Liver (tissue), 3 donors: ENCODE data around the gene EOLA1.

Experiments used
- FOXA1 ChIP-seq: IDR thresholded peaks from 2 replicates; pipeline ENCODE4 v1.6.1; 2016; ENCODE audit warnings: antibody characterized with exemption
- GABPA ChIP-seq, 2 donors: IDR thresholded peaks in 1 of 2; conservative IDR thresholded peaks in 1 of 2; 2 replicates each; pipeline ENCODE4 v1.6.1; 2016; ENCODE audit warnings: antibody characterized with exemption in 2 of 2, mild to moderate bottlenecking in 1 of 2, moderate library complexity in 1 of 2
- HNF4A ChIP-seq, 2 donors: conservative IDR thresholded peaks; 2 replicates each; pipeline ENCODE4 v1.6.1; 2016; ENCODE audit warnings: antibody characterized with exemption in 2 of 2, mild to moderate bottlenecking in 2 of 2
- JUND ChIP-seq, 2 donors: IDR thresholded peaks; 2 replicates each; pipeline ENCODE4 v1.6.1; 2016; ENCODE audit warnings: antibody characterized with exemption in 2 of 2
- RAD21 ChIP-seq, 2 donors: IDR thresholded peaks; 2 replicates each; pipeline ENCODE4 v1.6.1; 2016; ENCODE audit warnings: antibody characterized with exemption in 2 of 2, mild to moderate bottlenecking in 2 of 2
- SP1 ChIP-seq: IDR thresholded peaks from 2 replicates; pipeline ENCODE4 v1.6.1; 2018; ENCODE audit warnings: antibody characterized with exemption, mild to moderate bottlenecking
- TAF1 ChIP-seq: conservative IDR thresholded peaks from 2 replicates; pipeline ENCODE4 v1.6.1; 2016; ENCODE audit warnings: antibody characterized with exemption, mild to moderate bottlenecking
- YY1 ChIP-seq: IDR thresholded peaks from 2 replicates; pipeline ENCODE4 v1.6.1; 2016; ENCODE audit warnings: antibody characterized with exemption, mild to moderate bottlenecking
- TF ChIP-seq, protein P1 (sequence below): fragments of 150-350 bp; IDR thresholded peaks from 2 replicates; pipeline ENCODE4 v1.5.1; 2017; ENCODE audit warnings: improper control_type of control experiment, low read depth, low read length; ENCODE audit not compliant: missing input control
- TF ChIP-seq, protein P2 (sequence below): IDR thresholded peaks from 2 replicates; pipeline ENCODE4 v1.6.1; 2016; ENCODE audit warnings: antibody characterized with exemption
- TF ChIP-seq, protein P3 (sequence below): IDR thresholded peaks from 2 replicates; pipeline ENCODE4 v1.6.1; 2016; ENCODE audit warnings: antibody characterized with exemption
- TF ChIP-seq, protein P4 (sequence below): IDR thresholded peaks from 2 replicates; pipeline ENCODE4 v1.6.1; 2016; ENCODE audit warnings: antibody characterized with exemption
- TF ChIP-seq, protein P5 (sequence below): IDR thresholded peaks from 2 replicates; pipeline ENCODE4 v1.6.1; 2016; ENCODE audit warnings: antibody characterized with exemption, mild to moderate bottlenecking
- donor health status: healthy.
- donor health status: healthy.

DNA sequence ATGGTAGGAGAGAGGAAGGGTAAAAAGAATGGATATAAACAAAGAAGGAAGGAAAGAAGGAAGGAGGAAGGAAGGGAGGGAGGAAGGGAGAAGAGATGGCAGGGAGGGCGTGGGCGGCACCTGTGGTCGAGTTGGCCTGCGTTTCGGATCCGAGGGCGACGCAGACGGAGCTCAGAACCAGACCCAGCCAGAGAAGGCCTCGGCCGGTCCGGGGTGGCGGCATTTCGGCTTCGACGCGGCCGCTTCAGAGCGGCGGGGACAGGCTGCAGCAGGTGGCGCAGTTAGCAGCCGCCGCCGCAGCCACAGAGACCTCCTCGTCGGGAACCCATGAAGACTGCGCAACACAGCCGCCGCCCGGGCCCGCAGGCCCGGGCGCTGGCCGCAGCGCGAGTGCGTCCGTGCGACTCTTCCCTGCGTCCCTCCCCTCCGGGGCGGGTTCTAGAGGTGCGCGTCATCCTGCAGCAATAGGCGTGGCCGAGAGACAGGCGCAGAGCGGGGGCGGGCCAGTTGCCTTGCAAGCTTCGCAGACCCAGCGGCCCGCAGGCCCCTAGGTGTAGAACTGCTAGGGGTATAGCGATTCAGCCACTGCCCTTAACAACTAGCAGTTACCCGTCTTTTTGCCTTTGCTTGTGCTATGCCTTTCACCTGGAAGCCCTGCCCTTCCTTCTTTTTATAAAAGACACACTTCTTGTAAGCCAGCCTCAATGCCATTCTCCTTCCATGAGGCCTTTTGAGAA is 35.7 kb upstream of the EOLA1 start, which contains the start of gene IDS:
- TF ChIP-seq, protein P1, sequence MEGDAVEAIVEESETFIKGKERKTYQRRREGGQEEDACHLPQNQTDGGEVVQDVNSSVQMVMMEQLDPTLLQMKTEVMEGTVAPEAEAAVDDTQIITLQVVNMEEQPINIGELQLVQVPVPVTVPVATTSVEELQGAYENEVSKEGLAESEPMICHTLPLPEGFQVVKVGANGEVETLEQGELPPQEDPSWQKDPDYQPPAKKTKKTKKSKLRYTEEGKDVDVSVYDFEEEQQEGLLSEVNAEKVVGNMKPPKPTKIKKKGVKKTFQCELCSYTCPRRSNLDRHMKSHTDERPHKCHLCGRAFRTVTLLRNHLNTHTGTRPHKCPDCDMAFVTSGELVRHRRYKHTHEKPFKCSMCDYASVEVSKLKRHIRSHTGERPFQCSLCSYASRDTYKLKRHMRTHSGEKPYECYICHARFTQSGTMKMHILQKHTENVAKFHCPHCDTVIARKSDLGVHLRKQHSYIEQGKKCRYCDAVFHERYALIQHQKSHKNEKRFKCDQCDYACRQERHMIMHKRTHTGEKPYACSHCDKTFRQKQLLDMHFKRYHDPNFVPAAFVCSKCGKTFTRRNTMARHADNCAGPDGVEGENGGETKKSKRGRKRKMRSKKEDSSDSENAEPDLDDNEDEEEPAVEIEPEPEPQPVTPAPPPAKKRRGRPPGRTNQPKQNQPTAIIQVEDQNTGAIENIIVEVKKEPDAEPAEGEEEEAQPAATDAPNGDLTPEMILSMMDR = no peak
- peak in 1 of 2 donors; percentile 4 for TF ChIP-seq RAD21 (IDR thresholded peaks at IDR 0.05)
- TF ChIP-seq, protein P2, sequence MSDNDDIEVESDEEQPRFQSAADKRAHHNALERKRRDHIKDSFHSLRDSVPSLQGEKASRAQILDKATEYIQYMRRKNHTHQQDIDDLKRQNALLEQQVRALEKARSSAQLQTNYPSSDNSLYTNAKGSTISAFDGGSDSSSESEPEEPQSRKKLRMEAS = no peak
- no peak for TF ChIP-seq JUND (IDR thresholded peaks at IDR 0.05)
- TF ChIP-seq TAF1 = no peak
- peak; percentile 18 for TF ChIP-seq SP1
- TF ChIP-seq, protein P3, sequence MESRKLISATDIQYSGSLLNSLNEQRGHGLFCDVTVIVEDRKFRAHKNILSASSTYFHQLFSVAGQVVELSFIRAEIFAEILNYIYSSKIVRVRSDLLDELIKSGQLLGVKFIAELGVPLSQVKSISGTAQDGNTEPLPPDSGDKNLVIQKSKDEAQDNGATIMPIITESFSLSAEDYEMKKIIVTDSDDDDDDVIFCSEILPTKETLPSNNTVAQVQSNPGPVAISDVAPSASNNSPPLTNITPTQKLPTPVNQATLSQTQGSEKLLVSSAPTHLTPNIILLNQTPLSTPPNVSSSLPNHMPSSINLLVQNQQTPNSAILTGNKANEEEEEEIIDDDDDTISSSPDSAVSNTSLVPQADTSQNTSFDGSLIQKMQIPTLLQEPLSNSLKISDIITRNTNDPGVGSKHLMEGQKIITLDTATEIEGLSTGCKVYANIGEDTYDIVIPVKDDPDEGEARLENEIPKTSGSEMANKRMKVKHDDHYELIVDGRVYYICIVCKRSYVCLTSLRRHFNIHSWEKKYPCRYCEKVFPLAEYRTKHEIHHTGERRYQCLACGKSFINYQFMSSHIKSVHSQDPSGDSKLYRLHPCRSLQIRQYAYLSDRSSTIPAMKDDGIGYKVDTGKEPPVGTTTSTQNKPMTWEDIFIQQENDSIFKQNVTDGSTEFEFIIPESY = no peak
- TF ChIP-seq, protein P4, sequence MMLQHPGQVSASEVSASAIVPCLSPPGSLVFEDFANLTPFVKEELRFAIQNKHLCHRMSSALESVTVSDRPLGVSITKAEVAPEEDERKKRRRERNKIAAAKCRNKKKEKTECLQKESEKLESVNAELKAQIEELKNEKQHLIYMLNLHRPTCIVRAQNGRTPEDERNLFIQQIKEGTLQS = no peak
- TF ChIP-seq, protein P5, sequence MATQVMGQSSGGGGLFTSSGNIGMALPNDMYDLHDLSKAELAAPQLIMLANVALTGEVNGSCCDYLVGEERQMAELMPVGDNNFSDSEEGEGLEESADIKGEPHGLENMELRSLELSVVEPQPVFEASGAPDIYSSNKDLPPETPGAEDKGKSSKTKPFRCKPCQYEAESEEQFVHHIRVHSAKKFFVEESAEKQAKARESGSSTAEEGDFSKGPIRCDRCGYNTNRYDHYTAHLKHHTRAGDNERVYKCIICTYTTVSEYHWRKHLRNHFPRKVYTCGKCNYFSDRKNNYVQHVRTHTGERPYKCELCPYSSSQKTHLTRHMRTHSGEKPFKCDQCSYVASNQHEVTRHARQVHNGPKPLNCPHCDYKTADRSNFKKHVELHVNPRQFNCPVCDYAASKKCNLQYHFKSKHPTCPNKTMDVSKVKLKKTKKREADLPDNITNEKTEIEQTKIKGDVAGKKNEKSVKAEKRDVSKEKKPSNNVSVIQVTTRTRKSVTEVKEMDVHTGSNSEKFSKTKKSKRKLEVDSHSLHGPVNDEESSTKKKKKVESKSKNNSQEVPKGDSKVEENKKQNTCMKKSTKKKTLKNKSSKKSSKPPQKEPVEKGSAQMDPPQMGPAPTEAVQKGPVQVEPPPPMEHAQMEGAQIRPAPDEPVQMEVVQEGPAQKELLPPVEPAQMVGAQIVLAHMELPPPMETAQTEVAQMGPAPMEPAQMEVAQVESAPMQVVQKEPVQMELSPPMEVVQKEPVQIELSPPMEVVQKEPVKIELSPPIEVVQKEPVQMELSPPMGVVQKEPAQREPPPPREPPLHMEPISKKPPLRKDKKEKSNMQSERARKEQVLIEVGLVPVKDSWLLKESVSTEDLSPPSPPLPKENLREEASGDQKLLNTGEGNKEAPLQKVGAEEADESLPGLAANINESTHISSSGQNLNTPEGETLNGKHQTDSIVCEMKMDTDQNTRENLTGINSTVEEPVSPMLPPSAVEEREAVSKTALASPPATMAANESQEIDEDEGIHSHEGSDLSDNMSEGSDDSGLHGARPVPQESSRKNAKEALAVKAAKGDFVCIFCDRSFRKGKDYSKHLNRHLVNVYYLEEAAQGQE = peak; percentile 42
- TF ChIP-seq GABPA (IDR thresholded peaks at IDR 0.05 in 1 of 2, conservative IDR thresholded peaks at IDR 0.05 in 1 of 2) = no peak
- no peak for TF ChIP-seq FOXA1
- no peak for TF ChIP-seq YY1
- no peak for TF ChIP-seq HNF4A (conservative IDR thresholded peaks at IDR 0.05)
